AG10803 (cell line): ENCODE data around the gene PCDHGB4.
A peak's percentile ranks its signal among the peaks of the same experiment; 100 is the strongest.
"Not testable (repeated sequence)": the region's sequence is repeated elsewhere in the genome, so short reads cannot be mapped to it uniquely, and the experiment has no call there.

ENCODE experiments used
- DNase-seq: peaks from one replicate; pipeline ENCODE4 v3.0.0; 2010; ENCODE audit warnings: low read depth
- H3K4me3 ChIP-seq: 2 replicates; pipeline ENCODE4 v1.5.1; 2011; ENCODE audit warnings: mild to moderate bottlenecking, low read length, control low read depth
- CTCF ChIP-seq: conservative IDR thresholded peaks from 2 replicates; pipeline ENCODE4 v1.5.1; 2011; ENCODE audit warnings: mild to moderate bottlenecking, low read length, control low read depth, inconsistent platforms

PCDHGB4 gene

GRCh38 chr5:141383345-141383744, 4.2 kb upstream of the PCDHGB4 start:
- no peak for TF ChIP-seq CTCF
- peak overlapping the region; percentile 71 for H3K4me3 ChIP-seq
- DNase-seq = no peak

- TF ChIP-seq CTCF = no peak
- DNase-seq = no peak
- no peak overlapping the region for H3K4me3 ChIP-seq
Observed at GRCh38 chr5:141384471-141385267, 2.8 kb upstream of the PCDHGB4 start.

- H3K4me3 ChIP-seq = no peak overlapping the region; the same call in 1 of the 2 replicates
- no peak for DNase-seq
- no peak for TF ChIP-seq CTCF
Observed at GRCh38 chr5:141388661-141389060, 1.2 kb downstream of the PCDHGB4 start.

- DNase-seq = no peak
- no peak overlapping the region for H3K4me3 ChIP-seq
- TF ChIP-seq CTCF = no peak
Observed at GRCh38 chr5:141389153-141390042, 1.9 kb downstream of the PCDHGB4 start.

GRCh38 chr5:141392429-141393198, 5.1 kb downstream of the PCDHGB4 start, which contains the start of gene PCDHGA8:
TSS of gene PCDHGA8 (plus strand) at chr5:141392633. CDS start at chr5:141392814, 181 bp downstream.
- H3K4me3 ChIP-seq = peak within 1 kb of the TSS; percentile 9; the same call in 1 of the 2 replicates
- TF ChIP-seq CTCF = peak; percentile 22
- DNase-seq = peak; percentile 41

- DNase-seq = no peak
- no peak overlapping the region for H3K4me3 ChIP-seq
- TF ChIP-seq CTCF = no peak
Observed at GRCh38 chr5:141393267-141393666, 5.8 kb downstream of the PCDHGB4 start.

GRCh38 chr5:141394401-141395187, 7.1 kb downstream of the PCDHGB4 start:
- H3K4me3 ChIP-seq, DNase-seq: not testable (repeated sequence)
